H1 (cell line): Measurements from ENCODE around the gene DKKL1. TPM values are rescaled to one million over a fixed set of nuclear protein-coding genes. Genes with fewer than 3 reads are reported as not detected.

Experiments used
- CTCF ChIA-PET: fragments of 300-600 bp; sonication (Branson Sonifier 250); formaldehyde crosslinking; loops from one replicate; lab custom pipeline; 2021; ENCODE audit not compliant: partially characterized antibody; lab: Charles Lee
- POLR2A ChIA-PET: fragments of 300-600 bp; sonication (Branson Sonifier 250); formaldehyde crosslinking; loops from one replicate; lab custom pipeline; 2021; ENCODE audit warnings: inconsistent platforms; ENCODE audit not compliant: partially characterized antibody; lab: Charles Lee
- DNase-seq, 2 experiments: peaks; one replicate each; pipeline versions ENCODE4 v3.0.0 to v3.0.0-alpha.2; 2010 to 2022; ENCODE audit warnings: low spot score in 2 of 2, low read depth in 1 of 2, mixed read lengths in 1 of 2
- FAIRE-seq: peaks from 2 replicates; lab custom pipeline; 2011; peaks lifted over from hg19 to GRCh38; lab: Jason Lieb, UNC
- H2AFZ ChIP-seq: 2 replicates; pipeline ENCODE4 v1.8.1; 2012; ENCODE audit warnings: low read length, inconsistent platforms
- H2AK5ac ChIP-seq: 2 replicates; pipeline ENCODE4 v1.6.1; 2013; ENCODE audit warnings: low read depth, low read length
- H2BK120ac ChIP-seq: replicated peaks from 2 replicates; pipeline ENCODE3; 2013; ENCODE audit warnings: low read depth, low read length, inconsistent platforms
- H2BK12ac ChIP-seq: 2 replicates; pipeline ENCODE4 v1.6.1; 2013; ENCODE audit warnings: low read depth, low read length
- H2BK15ac ChIP-seq: 2 replicates; pipeline ENCODE4 v1.6.1; 2013; ENCODE audit warnings: low read length
- H2BK20ac ChIP-seq: 2 replicates; pipeline ENCODE4 v1.6.1; 2013; ENCODE audit warnings: low read length
- H2BK5ac ChIP-seq: 2 replicates; pipeline ENCODE4 v1.6.1; 2013; ENCODE audit warnings: low read depth, low read length
- H3K14ac ChIP-seq: 2 replicates; pipeline ENCODE4 v1.6.1; 2013; ENCODE audit warnings: inconsistent platforms; ENCODE audit not compliant: insufficient read length
- H3K18ac ChIP-seq: 2 replicates; pipeline ENCODE4 v1.6.1; 2013; ENCODE audit warnings: low read length; ENCODE audit errors: extremely low read depth
- H3K23ac ChIP-seq: 2 replicates; pipeline ENCODE4 v1.6.1; 2013; ENCODE audit warnings: inconsistent platforms; ENCODE audit not compliant: insufficient read length
- H3K23me2 ChIP-seq: 2 replicates; pipeline ENCODE4 v1.6.1; 2013; ENCODE audit warnings: low read depth, low read length
- H3K27ac ChIP-seq: 2 replicates; pipeline ENCODE4 v1.6.1; 2011; ENCODE audit warnings: low read depth, low read length, inconsistent platforms
- H3K27me3 ChIP-seq, 4 experiments: replicated peaks in 1 of 4; 1 replicate in 1 of 4; 2 replicates in 3 of 4; pipeline versions ENCODE4 v1.6.1 to v1.8.1; 2011 to 2013; ENCODE audit warnings: low read length in 3 of 4, mild to moderate bottlenecking in 3 of 4, inconsistent platforms in 2 of 4, mixed read lengths in 2 of 4, moderate library complexity in 1 of 4; ENCODE audit not compliant: control insufficient read depth in 3 of 4, insufficient read depth in 3 of 4; ENCODE audit errors: extremely low read depth in 1 of 4
- H3K36me3 ChIP-seq, 4 experiments: 2 replicates each; pipeline versions ENCODE4 v1.6.1 to v1.8.1; 2011 to 2013; ENCODE audit warnings: mild to moderate bottlenecking in 4 of 4, low read length in 3 of 4, moderate library complexity in 2 of 4, control low read depth in 1 of 4, inconsistent platforms in 1 of 4; ENCODE audit not compliant: insufficient read depth in 4 of 4, control insufficient read depth in 2 of 4
- H3K4ac ChIP-seq: replicated peaks from 2 replicates; pipeline ENCODE3; 2013; ENCODE audit warnings: low read length, low read depth, mixed read lengths, inconsistent platforms; ENCODE audit not compliant: insufficient read length
- H3K4me1 ChIP-seq, 4 experiments: replicated peaks in 1 of 4; 1 replicate in 1 of 4; 2 replicates in 3 of 4; pipeline versions ENCODE4 v1.6.1 to v1.8.1; 2011 to 2013; ENCODE audit warnings: low read length in 3 of 4, inconsistent platforms in 2 of 4, mixed read lengths in 1 of 4; ENCODE audit not compliant: insufficient read depth in 4 of 4, control insufficient read depth in 3 of 4
- H3K4me2 ChIP-seq, 2 experiments: 2 replicates each; pipeline versions ENCODE4 v1.6.1 to v1.8.1; 2011 to 2013; ENCODE audit warnings: low read depth in 2 of 2, low read length in 2 of 2, control low read depth in 1 of 2, inconsistent platforms in 1 of 2, mild to moderate bottlenecking in 1 of 2; ENCODE audit not compliant: insufficient read depth in 1 of 2
- H3K4me3 ChIP-seq, 4 experiments: fragments of 200-600, 300-600 bp in 1 of 4; sonication (generic), shearing (Covaris generic), sonication (Bioruptor Twin) in 1 of 4; 2 replicates each; pipeline versions ENCODE4 v1.5.1 to v1.8.1; 2011 to 2016; ENCODE audit warnings: low read length in 4 of 4, low read depth in 3 of 4, control low read depth in 2 of 4, inconsistent platforms in 2 of 4, mild to moderate bottlenecking in 2 of 4, mixed read lengths in 1 of 4, moderate library complexity in 1 of 4; ENCODE audit not compliant: insufficient read depth in 2 of 4; ENCODE audit errors: extremely low read depth in 1 of 4
- H3K56ac ChIP-seq: replicated peaks from 2 replicates; pipeline ENCODE3; 2013; ENCODE audit warnings: low read depth, mild to moderate bottlenecking, mixed read lengths, low read length, inconsistent platforms; ENCODE audit not compliant: insufficient read length
- H3K79me1 ChIP-seq: 2 replicates; pipeline ENCODE4 v1.6.1; 2013; ENCODE audit warnings: low read depth, low read length, control low read depth
- H3K79me2 ChIP-seq, 2 experiments: 2 replicates each; pipeline versions ENCODE4 v1.6.1 to v1.8.1; 2012 to 2013; ENCODE audit warnings: low read length in 2 of 2, mild to moderate bottlenecking in 2 of 2, inconsistent platforms in 1 of 2; ENCODE audit not compliant: insufficient read depth in 2 of 2, control insufficient read depth in 1 of 2
- H3K9ac ChIP-seq, 4 experiments: replicated peaks in 1 of 4; 1 replicate in 1 of 4; 2 replicates in 3 of 4; pipeline versions ENCODE4 v1.6.1 to v1.8.1; 2011 to 2013; ENCODE audit warnings: low read depth in 3 of 4, low read length in 3 of 4, control low read depth in 2 of 4, mild to moderate bottlenecking in 2 of 4, moderate library complexity in 2 of 4, inconsistent platforms in 1 of 4; ENCODE audit errors: extremely low read depth in 1 of 4
- H3K9me3 ChIP-seq, 2 experiments: 2 replicates each; pipeline versions ENCODE4 v1.6.1 to v1.8.1; 2012 to 2013; ENCODE audit warnings: mild to moderate bottlenecking in 2 of 2, moderate library complexity in 2 of 2, control low read depth in 1 of 2, inconsistent platforms in 1 of 2, low read depth in 1 of 2, low read length in 1 of 2, mixed read lengths in 1 of 2; ENCODE audit not compliant: insufficient read depth in 2 of 2
- H4K20me1 ChIP-seq, 2 experiments: replicated peaks in 1 of 2; 2 replicates each; pipeline versions ENCODE3 to v1.8.1; 2011 to 2013; ENCODE audit warnings: inconsistent platforms in 2 of 2, low read length in 2 of 2, mild to moderate bottlenecking in 1 of 2; ENCODE audit not compliant: insufficient read depth in 2 of 2, control insufficient read depth in 1 of 2
- H4K5ac ChIP-seq: 2 replicates; pipeline ENCODE4 v1.6.1; 2013; ENCODE audit warnings: low read length, low read depth, mixed read lengths, inconsistent platforms; ENCODE audit not compliant: insufficient read length
- H4K8ac ChIP-seq: 2 replicates; pipeline ENCODE4 v1.8.0; 2013; ENCODE audit warnings: mild to moderate bottlenecking, moderate library complexity, low read length, inconsistent platforms; ENCODE audit not compliant: insufficient read depth; ENCODE audit errors: extremely low read depth
- H4K91ac ChIP-seq: replicated peaks from 2 replicates; pipeline ENCODE3; 2013; ENCODE audit warnings: low read length, mixed read lengths, inconsistent platforms; ENCODE audit not compliant: insufficient read length
- JUND ChIP-seq: IDR thresholded peaks from 2 replicates; pipeline ENCODE4 v1.6.1; 2011; ENCODE audit warnings: mild to moderate bottlenecking, improper control_type of control experiment, low read length
- NRF1 ChIP-seq: IDR thresholded peaks from 2 replicates; pipeline ENCODE4 v1.6.1; 2011; ENCODE audit warnings: mild to moderate bottlenecking, low read depth, low read length, improper control_type of control experiment
- POLR2A ChIP-seq, 2 experiments: IDR thresholded peaks; 1 replicate in 1 of 2; 2 replicates in 1 of 2; pipeline ENCODE4 v1.6.1; 2011; ENCODE audit warnings: low read depth in 2 of 2, low read length in 2 of 2, mild to moderate bottlenecking in 2 of 2; ENCODE audit errors: control extremely low read depth in 1 of 2
- POU5F1 ChIP-seq: IDR thresholded peaks from 2 replicates; pipeline ENCODE4 v1.6.1; 2011; ENCODE audit warnings: low read depth, mild to moderate bottlenecking, low read length, moderate library complexity
- RBBP5 ChIP-seq: IDR thresholded peaks from 2 replicates; pipeline ENCODE4 v1.7.1; 2012; ENCODE audit warnings: low read depth, mild to moderate bottlenecking, inconsistent platforms, low read length, moderate library complexity, borderline replicate concordance
- SP1 ChIP-seq: IDR thresholded peaks from 2 replicates; pipeline ENCODE4 v1.6.1; 2011; ENCODE audit warnings: low read depth, low read length
- SUZ12 ChIP-seq: fragments of 200-600 bp; sonication (generic); IDR thresholded peaks from 2 replicates; pipeline ENCODE4 v1.6.1; 2012; ENCODE audit warnings: mild to moderate bottlenecking, inconsistent platforms, low read length, moderate library complexity, mixed read lengths
- TAF1 ChIP-seq: IDR thresholded peaks from 2 replicates; pipeline ENCODE4 v1.6.1; 2011; ENCODE audit warnings: mild to moderate bottlenecking, low read depth, low read length
- TCF12 ChIP-seq: IDR thresholded peaks from 2 replicates; pipeline ENCODE4 v1.6.1; 2011; ENCODE audit warnings: low read depth, mild to moderate bottlenecking, low read length
- TEAD4 ChIP-seq: IDR thresholded peaks from 2 replicates; pipeline ENCODE4 v1.6.1; 2012; ENCODE audit warnings: low read depth, low read length, inconsistent platforms, mixed read lengths
- YY1 ChIP-seq: IDR thresholded peaks from 2 replicates; pipeline ENCODE4 v1.6.1; 2011; ENCODE audit warnings: low read depth, mild to moderate bottlenecking, low read length
- WGBS, 2 experiments: shearing (Covaris generic) in 1 of 2; methylation state at CpG; one replicate each; pipeline versions ENCODE4 v1.1.6 to v1.1.7; 2013 to 2015; ENCODE audit warnings: low lambda C conversion rate in 2 of 2, mixed read lengths in 2 of 2, inconsistent platforms in 1 of 2, low coverage in 1 of 2, missing lambda C conversion rate in 1 of 2; ENCODE audit not compliant: insufficient replicate concordance in 2 of 2, insufficient coverage in 1 of 2, insufficient read length in 1 of 2; ENCODE audit errors: extremely low coverage in 1 of 2, missing lambda C conversion rate in 1 of 2; 5-methylcytosine and 5-hydroxymethylcytosine counted together
- polyA plus RNA-seq, 7 experiments: library from polyadenylated mRNA; depleted of rRNA in 3 of 7; stranded (reverse) in 5 of 7; unstranded in 2 of 7; fragments of >200 nt in 5 of 7; fragments of 200-250 nt in 2 of 7; gene quantifications; 1 replicate in 5 of 7; 2 replicates in 1 of 7; 4 replicates in 1 of 7; pipeline versions ENCODE4 v1.2.1 to v1.2.3, GENCODE V29; 2011 to 2013; ENCODE audit warnings: missing spikeins in 2 of 7, mixed read lengths in 2 of 7
- total RNA-seq: library from RNA; stranded (reverse); fragmentation: NEBNext Ultra II Directional; extraction: Animal tissue kit (Norgen Biotek cat#: 25700); gene quantifications from 2 replicates; pipeline ENCODE4 v1.2.1, GENCODE V29; 2021
- TF ChIP-seq, protein P1 (sequence below): IDR thresholded peaks from 2 replicates; pipeline ENCODE4 v1.6.1; 2012; ENCODE audit warnings: inconsistent platforms
- TF ChIP-seq, protein P2 (sequence below): IDR thresholded peaks from 2 replicates; pipeline ENCODE4 v1.6.1; 2012; ENCODE audit warnings: inconsistent platforms

Gene DKKL1
- total and polyA plus RNA-seq, 2 of the 8 experiments (the other 6 are each of a cell fraction or from before 2014, with no cell fraction given): 2.6 to 6.8 TPM

GRCh38 chr19:49324801-49325576 is 38.7 kb upstream of the DKKL1 start, which contains the start of gene SLC6A16:
TSS of gene SLC6A16 (minus strand) at chr19:49325191. CDS start at chr19:49311347, 13,844 bp downstream.
- ChIA-PET POLR2A (interaction anchor here (0.6 to 1.4 kb wide), 3 partner anchors 14 to 128 kb away, joined by 3 to 4 read pairs (median 3); no protein-coding TSS in a partner anchor), CTCF (interaction anchor here (1.1 to 3.1 kb wide), 6 partner anchors 23 to 98 kb away, joined by 3 to 11 read pairs (median 6); no protein-coding TSS in a partner anchor)
- TF ChIP-seq TAF1 (no peak), POU5F1 (no peak), TCF12 (no peak), TEAD4 (no peak), RBBP5 (no peak), NRF1 (no peak), JUND (no peak), POLR2A (IDR thresholded peaks at IDR 0.05; ENCODE audit: control extremely low read depth in 1 of 2, low read depth in 2 of 2, low read length in 2 of 2) (no peak), SP1 (no peak), SUZ12 (no peak), YY1 (no peak)
- TF ChIP-seq, protein P1, sequence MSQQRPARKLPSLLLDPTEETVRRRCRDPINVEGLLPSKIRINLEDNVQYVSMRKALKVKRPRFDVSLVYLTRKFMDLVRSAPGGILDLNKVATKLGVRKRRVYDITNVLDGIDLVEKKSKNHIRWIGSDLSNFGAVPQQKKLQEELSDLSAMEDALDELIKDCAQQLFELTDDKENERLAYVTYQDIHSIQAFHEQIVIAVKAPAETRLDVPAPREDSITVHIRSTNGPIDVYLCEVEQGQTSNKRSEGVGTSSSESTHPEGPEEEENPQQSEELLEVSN: peak; percentile 93
- TF ChIP-seq, protein P2, sequence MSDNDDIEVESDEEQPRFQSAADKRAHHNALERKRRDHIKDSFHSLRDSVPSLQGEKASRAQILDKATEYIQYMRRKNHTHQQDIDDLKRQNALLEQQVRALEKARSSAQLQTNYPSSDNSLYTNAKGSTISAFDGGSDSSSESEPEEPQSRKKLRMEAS: peak; percentile 53; the same call in 1 of the 2 replicates

More at GRCh38 chr19:49324801-49325576, 38.7 kb upstream of the DKKL1 start, which contains the start of gene SLC6A16:
- Histone ChIP-seq H3K23ac (no peak within 1 kb of the TSS), H4K91ac (no peak within 1 kb of the TSS), H2BK15ac (no peak within 1 kb of the TSS), H3K36me3 (0 out of 8 replicates have a peak, but pooled peaks cover 0 to under 1% (median 0%) of the 10 kb centered on the region in 4 experiments), H3K56ac (no peak within 1 kb of the TSS), H3K79me2 (no peaks in the 10 kb centered on the region), H3K9ac (no peak within 1 kb of the TSS), H2BK120ac (no peak within 1 kb of the TSS), H3K4ac (no peak within 1 kb of the TSS), H3K23me2 (no peaks in the 10 kb centered on the region), H3K4me3 (no peak within 1 kb of the TSS), H2AFZ (no peak within 1 kb of the TSS), H3K18ac (no peak within 1 kb of the TSS), H3K4me2 (no peak within 1 kb of the TSS), H4K20me1 (no peaks in the 10 kb centered on the region), H3K4me1 (no peaks in the 10 kb centered on the region), H3K27me3 (no peaks in the 10 kb centered on the region; a peak in 1 of 7 replicates), H2BK5ac (no peak within 1 kb of the TSS), H2AK5ac (no peak within 1 kb of the TSS), H3K14ac (peak within 1 kb of the TSS; percentile 28), H2BK20ac (no peak within 1 kb of the TSS), H4K8ac (no peak within 1 kb of the TSS; the same call in 1 of the 2 replicates), H3K9me3 (peaks cover 0 to 3% of the 10 kb centered on the region in 2 experiments; a peak in 2 of 4 replicates), H3K27ac (no peak within 1 kb of the TSS), H2BK12ac (no peak within 1 kb of the TSS), H3K79me1 (no peaks in the 10 kb centered on the region), H4K5ac (no peak within 1 kb of the TSS)
- WGBS, 2 experiments: 90% methylated on average over 31 of the region's 38 CpGs; no CpG with 5 or more reads in 1 of the 2 experiments
- DNase-seq (peak in 1 of 2 experiments; percentile 34), FAIRE-seq (no peak)
